ENCODE results near the gene DSG3. TPM values are rescaled to one million over a fixed set of nuclear protein-coding genes. Genes with fewer than 3 reads are reported as not detected.

The DSG3 gene
- total and polyA plus RNA-seq, 2 of the 13 experiments (the other 11 are each of a cell fraction or from before 2014, with no cell fraction given), result not detected

DNA sequence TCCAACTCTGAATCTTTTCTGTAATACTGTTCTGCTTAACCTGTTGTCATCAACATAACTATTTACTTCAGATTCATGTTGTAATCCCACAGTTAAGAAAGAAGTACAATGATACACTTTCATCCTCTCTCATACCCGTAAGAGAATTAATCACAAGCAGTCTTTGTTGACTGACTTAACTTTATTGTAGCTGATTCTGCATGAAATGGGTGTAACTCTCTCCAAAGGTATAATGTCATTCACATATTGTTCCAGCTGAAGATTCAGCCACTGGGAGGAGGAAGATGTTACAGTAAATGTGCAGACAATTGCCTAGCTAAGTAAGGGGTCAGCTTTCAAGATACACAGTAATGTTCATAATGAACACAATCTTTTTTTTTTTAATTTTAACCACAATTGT is 36.9 kb downstream of the DSG3 start (continued):
- TF ChIP-seq, protein P1, sequence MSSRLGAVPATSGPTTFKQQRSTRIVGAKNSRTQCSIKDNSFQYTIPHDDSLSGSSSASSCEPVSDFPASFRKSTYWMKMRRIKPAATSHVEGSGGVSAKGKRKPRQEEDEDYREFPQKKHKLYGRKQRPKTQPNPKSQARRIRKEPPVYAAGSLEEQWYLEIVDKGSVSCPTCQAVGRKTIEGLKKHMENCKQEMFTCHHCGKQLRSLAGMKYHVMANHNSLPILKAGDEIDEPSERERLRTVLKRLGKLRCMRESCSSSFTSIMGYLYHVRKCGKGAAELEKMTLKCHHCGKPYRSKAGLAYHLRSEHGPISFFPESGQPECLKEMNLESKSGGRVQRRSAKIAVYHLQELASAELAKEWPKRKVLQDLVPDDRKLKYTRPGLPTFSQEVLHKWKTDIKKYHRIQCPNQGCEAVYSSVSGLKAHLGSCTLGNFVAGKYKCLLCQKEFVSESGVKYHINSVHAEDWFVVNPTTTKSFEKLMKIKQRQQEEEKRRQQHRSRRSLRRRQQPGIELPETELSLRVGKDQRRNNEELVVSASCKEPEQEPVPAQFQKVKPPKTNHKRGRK (CRISPR knock-in tag; IDR thresholded peaks at IDR 0.05), result no peak
- TF ChIP-seq FOXA1 (IDR thresholded peaks at IDR 0.05) (no peak), FOXA1 (CRISPR knock-in tag; IDR thresholded peaks at IDR 0.05) (no peak), ATF7-NPFF (CRISPR knock-in tag; IDR thresholded peaks at IDR 0.05; ENCODE audit: low read depth) (no peak), CCAR2 (optimal IDR thresholded peaks at IDR 0.05; ENCODE audit: low read depth, low read length) (no peak), ZFP62 (CRISPR knock-in tag; IDR thresholded peaks at IDR 0.05) (no peak), MIER3 (CRISPR knock-in tag; IDR thresholded peaks at IDR 0.05; ENCODE audit: borderline replicate concordance) (no peak), ZNF460 (CRISPR knock-in tag; IDR thresholded peaks at IDR 0.05; ENCODE audit: borderline replicate concordance) (no peak), ZFY (CRISPR knock-in tag; IDR thresholded peaks at IDR 0.05) (no peak), ZNF441 (CRISPR knock-in tag; IDR thresholded peaks at IDR 0.05; ENCODE audit: borderline replicate concordance) (no peak), ZNF556 (CRISPR knock-in tag; IDR thresholded peaks at IDR 0.05; ENCODE audit: borderline replicate concordance) (no peak)
- TF ChIP-seq, protein P2, sequence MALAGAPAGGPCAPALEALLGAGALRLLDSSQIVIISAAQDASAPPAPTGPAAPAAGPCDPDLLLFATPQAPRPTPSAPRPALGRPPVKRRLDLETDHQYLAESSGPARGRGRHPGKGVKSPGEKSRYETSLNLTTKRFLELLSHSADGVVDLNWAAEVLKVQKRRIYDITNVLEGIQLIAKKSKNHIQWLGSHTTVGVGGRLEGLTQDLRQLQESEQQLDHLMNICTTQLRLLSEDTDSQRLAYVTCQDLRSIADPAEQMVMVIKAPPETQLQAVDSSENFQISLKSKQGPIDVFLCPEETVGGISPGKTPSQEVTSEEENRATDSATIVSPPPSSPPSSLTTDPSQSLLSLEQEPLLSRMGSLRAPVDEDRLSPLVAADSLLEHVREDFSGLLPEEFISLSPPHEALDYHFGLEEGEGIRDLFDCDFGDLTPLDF (CRISPR knock-in tag; IDR thresholded peaks at IDR 0.05), result no peak

DNA sequence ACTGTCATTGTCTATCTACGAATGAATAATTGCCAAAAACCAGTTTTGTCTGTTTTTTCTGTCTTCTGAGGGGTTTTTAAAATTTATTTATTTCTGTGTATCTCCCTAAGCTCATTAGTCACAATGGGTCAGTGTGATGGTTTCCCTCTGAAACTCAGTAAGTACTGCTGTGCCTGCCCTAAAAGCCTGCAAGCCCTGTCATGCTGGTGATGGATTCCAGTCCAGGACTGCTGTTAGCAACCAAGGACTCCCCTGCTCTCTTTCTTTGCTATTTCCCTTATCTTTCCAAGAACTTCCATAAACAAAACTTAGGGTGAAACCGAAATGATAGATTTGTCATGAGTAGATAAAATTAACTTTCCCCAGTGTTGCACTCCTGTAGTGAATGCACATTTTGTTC is 38.6 kb downstream of the DSG3 start:
- FAIRE-seq, result no peak
- H3K4me2 ChIP-seq (ENCODE audit: low read depth, low read length), result no peak overlapping the region
- no TSS peak for BruUV-seq (replicated peaks)

More for the DNA sequence above, 38.6 kb downstream of the DSG3 start:
- TF ChIP-seq, protein P3, sequence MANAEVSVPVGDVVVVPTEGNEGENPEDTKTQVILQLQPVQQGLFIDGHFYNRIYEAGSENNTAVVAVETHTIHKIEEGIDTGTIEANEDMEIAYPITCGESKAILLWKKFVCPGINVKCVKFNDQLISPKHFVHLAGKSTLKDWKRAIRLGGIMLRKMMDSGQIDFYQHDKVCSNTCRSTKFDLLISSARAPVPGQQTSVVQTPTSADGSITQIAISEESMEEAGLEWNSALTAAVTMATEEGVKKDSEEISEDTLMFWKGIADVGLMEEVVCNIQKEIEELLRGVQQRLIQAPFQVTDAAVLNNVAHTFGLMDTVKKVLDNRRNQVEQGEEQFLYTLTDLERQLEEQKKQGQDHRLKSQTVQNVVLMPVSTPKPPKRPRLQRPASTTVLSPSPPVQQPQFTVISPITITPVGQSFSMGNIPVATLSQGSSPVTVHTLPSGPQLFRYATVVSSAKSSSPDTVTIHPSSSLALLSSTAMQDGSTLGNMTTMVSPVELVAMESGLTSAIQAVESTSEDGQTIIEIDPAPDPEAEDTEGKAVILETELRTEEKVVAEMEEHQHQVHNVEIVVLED (CRISPR knock-in tag; IDR thresholded peaks at IDR 0.05; ENCODE audit: borderline replicate concordance), result no peak
- TF ChIP-seq, protein P4, sequence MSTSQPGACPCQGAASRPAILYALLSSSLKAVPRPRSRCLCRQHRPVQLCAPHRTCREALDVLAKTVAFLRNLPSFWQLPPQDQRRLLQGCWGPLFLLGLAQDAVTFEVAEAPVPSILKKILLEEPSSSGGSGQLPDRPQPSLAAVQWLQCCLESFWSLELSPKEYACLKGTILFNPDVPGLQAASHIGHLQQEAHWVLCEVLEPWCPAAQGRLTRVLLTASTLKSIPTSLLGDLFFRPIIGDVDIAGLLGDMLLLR (CRISPR knock-in tag; IDR thresholded peaks at IDR 0.05), result no peak
- TF ChIP-seq, protein P5, sequence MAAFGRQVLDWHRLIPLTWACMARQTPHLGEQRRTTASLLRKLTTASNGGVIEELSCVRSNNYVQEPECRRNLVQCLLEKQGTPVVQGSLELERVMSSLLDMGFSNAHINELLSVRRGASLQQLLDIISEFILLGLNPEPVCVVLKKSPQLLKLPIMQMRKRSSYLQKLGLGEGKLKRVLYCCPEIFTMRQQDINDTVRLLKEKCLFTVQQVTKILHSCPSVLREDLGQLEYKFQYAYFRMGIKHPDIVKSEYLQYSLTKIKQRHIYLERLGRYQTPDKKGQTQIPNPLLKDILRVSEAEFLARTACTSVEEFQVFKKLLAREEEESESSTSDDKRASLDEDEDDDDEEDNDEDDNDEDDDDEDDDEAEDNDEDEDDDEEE (CRISPR knock-in tag; IDR thresholded peaks at IDR 0.05), result no peak
- TF ChIP-seq PRMT3 (CRISPR knock-in tag; IDR thresholded peaks at IDR 0.05; ENCODE audit: borderline replicate concordance, low read depth) (no peak), ZNF335 (CRISPR knock-in tag; IDR thresholded peaks at IDR 0.05) (no peak), RARA (CRISPR knock-in tag; IDR thresholded peaks at IDR 0.05) (no peak)
- H3K79me2 ChIP-seq (ENCODE audit: insufficient read depth, low read length), result no peaks in the 10 kb centered on the region
- H4K20me1 ChIP-seq (ENCODE audit: insufficient read depth, low read length), result no peaks in the 10 kb centered on the region
- ChIA-PET POLR2A (no interaction called here), CTCF (ENCODE audit: low intra/inter-chr PET ratio, low total read pairs) (no interaction called here)
- ATAC-seq, result no peak
- H2AFZ ChIP-seq (ENCODE audit: low read length), result no peak overlapping the region
- no peaks in the 10 kb centered on the region for H3K9me3 ChIP-seq (ENCODE audit: low read length)
- no peak for DNase-seq (ENCODE audit: low spot score)
- no peak overlapping the region for H3K27ac ChIP-seq (ENCODE audit: extremely low read length, insufficient read depth, low read length)
- in situ Hi-C loops (cut with HindIII; ENCODE audit: extremely low pct_ligation_motif_present, low pct_unique_long_range_greater_than_20kb), result no loop called here
- intact Hi-C loops (cut with micrococcal nuclease; ENCODE audit: unreplicated experiment), result no loop called here
- H3K4me1 ChIP-seq (ENCODE audit: insufficient read depth, low read length), result no peaks in the 10 kb centered on the region
- peaks cover 0 to 17% of the 10 kb centered on the region in 2 experiments; a peak in 2 of 5 replicates for H3K27me3 ChIP-seq (ENCODE audit: control insufficient read depth in 1 of 2, insufficient read depth in 2 of 2, low read length in 2 of 2)
- no peaks in the 10 kb centered on the region for H3K36me3 ChIP-seq (replicated peaks in 1 of 2; ENCODE audit: control insufficient read depth in 1 of 2, insufficient read depth in 2 of 2, low read length in 2 of 2)
- no peak overlapping the region for H3K9ac ChIP-seq (ENCODE audit: insufficient read depth, low read depth, low read length)
- whole genome bisulfite sequencing (ENCODE audit: low lambda C conversion rate), result 23% methylated on average over 2 of the region's 2 CpGs
- H3K4me3 ChIP-seq (replicated peaks in 1 of 3; ENCODE audit: insufficient read depth in 1 of 3, low read depth in 2 of 3, low read length in 3 of 3), result no peak overlapping the region
